MM.1S (cell line): ENCODE results near the gene CTSD.

Source experiments
- DNase-seq: peaks from one replicate; pipeline ENCODE4 v3.0.0-alpha.2; 2015
- H2AFZ ChIP-seq: fragments of 300-600 bp; sonication (generic); 2 replicates; pipeline ENCODE4 v1.6.0; 2016; ENCODE audit warnings: antibody characterized with exemption, low read length
- H3F3A ChIP-seq: fragments of 300-600 bp; sonication (generic); 2 replicates; pipeline ENCODE4 v1.6.1; 2016; ENCODE audit warnings: mild to moderate bottlenecking, antibody characterized with exemption, low read length, moderate library complexity, mixed read lengths; ENCODE audit not compliant: insufficient read depth
- H3K27ac ChIP-seq: fragments of 300-600 bp; sonication (generic); 2 replicates; pipeline ENCODE4 v1.5.1; 2016; ENCODE audit warnings: mild to moderate bottlenecking, low read length
- H3K27me3 ChIP-seq: fragments of 300-600 bp; sonication (generic); replicated peaks from 2 replicates; pipeline ENCODE4 v1.6.0; 2016; ENCODE audit warnings: low read length; ENCODE audit not compliant: insufficient read depth
- H3K36me3 ChIP-seq: fragments of 300-600 bp; sonication (generic); replicated peaks from 2 replicates; pipeline ENCODE4 v1.6.1; 2016; ENCODE audit warnings: mild to moderate bottlenecking, low read length, mixed read lengths; ENCODE audit not compliant: insufficient read depth
- H3K4me1 ChIP-seq: fragments of 300-600 bp; sonication (generic); 2 replicates; pipeline ENCODE4 v1.6.1; 2016; ENCODE audit warnings: low read length, mixed read lengths
- H3K4me2 ChIP-seq: fragments of 300-600 bp; sonication (generic); 2 replicates; pipeline ENCODE4 v1.6.0; 2016; ENCODE audit warnings: low read depth, low read length
- H3K4me3 ChIP-seq: fragments of 300-600 bp; sonication (generic); 2 replicates; pipeline ENCODE4 v1.5.1; 2016; ENCODE audit warnings: low read length, mixed read lengths
- H3K79me2 ChIP-seq: fragments of 300-600 bp; sonication (generic); 2 replicates; pipeline ENCODE4 v1.6.1; 2016; ENCODE audit warnings: mixed run types, low read length, mixed read lengths
- H3K9ac ChIP-seq: fragments of 300-600 bp; sonication (generic); 2 replicates; pipeline ENCODE4 v1.6.1; 2016; ENCODE audit warnings: low read length, mixed read lengths
- H3K9me2 ChIP-seq: fragments of 300-600 bp; sonication (generic); replicated peaks from 2 replicates; pipeline ENCODE4 v1.6.1; 2016; ENCODE audit warnings: mild to moderate bottlenecking, low read length, mixed read lengths; ENCODE audit not compliant: insufficient read depth
- H3K9me3 ChIP-seq: fragments of 300-600 bp; sonication (generic); replicated peaks from 2 replicates; pipeline ENCODE4 v1.6.1; 2016; ENCODE audit warnings: mild to moderate bottlenecking, low read length, mixed read lengths; ENCODE audit not compliant: insufficient read depth
- H4K20me1 ChIP-seq: fragments of 300-600 bp; sonication (generic); 2 replicates; pipeline ENCODE4 v1.6.1; 2016; ENCODE audit warnings: mild to moderate bottlenecking, low read length, moderate library complexity, mixed read lengths; ENCODE audit not compliant: insufficient read depth
- CTCF ChIP-seq: fragments of 300-600 bp; sonication (generic); IDR thresholded peaks from 2 replicates; pipeline ENCODE4 v1.5.1; 2016; ENCODE audit warnings: antibody characterized with exemption, low read length, mixed read lengths
- EZH2 ChIP-seq: fragments of 300-600 bp; sonication (generic); optimal IDR thresholded peaks from 2 replicates; pipeline ENCODE3; 2017; ENCODE audit warnings: low read depth, mild to moderate bottlenecking, antibody characterized with exemption, low read length, mixed read lengths
- EZH2phosphoT487 ChIP-seq: fragments of 300-600 bp; sonication (generic); IDR thresholded peaks from 2 replicates; pipeline ENCODE4 v1.6.1; 2018; ENCODE audit warnings: antibody characterized with exemption, low read length

Gene CTSD

GRCh38 chr11:1777737-1778136 lies 14.0 kb upstream of the CTSD start:
- H3K27me3 ChIP-seq: peaks cover 74% of the 10 kb centered on the region
- no peak overlapping the region for H3K27ac ChIP-seq
- H3K9ac ChIP-seq: no peak overlapping the region
- no peak overlapping the region for H2AFZ ChIP-seq
- H3K4me1 ChIP-seq: no peaks in the 10 kb centered on the region
- no peaks in the 10 kb centered on the region for H4K20me1 ChIP-seq
- H3K9me3 ChIP-seq: no peaks in the 10 kb centered on the region
- no peak overlapping the region for H3K4me3 ChIP-seq
- H3K79me2 ChIP-seq: no peaks in the 10 kb centered on the region
- TF ChIP-seq EZH2: no peak
- TF ChIP-seq CTCF: no peak
- no peak for TF ChIP-seq EZH2phosphoT487
- H3K4me2 ChIP-seq: no peak overlapping the region
- no peaks in the 10 kb centered on the region for H3K36me3 ChIP-seq
- H3K9me2 ChIP-seq: no peaks in the 10 kb centered on the region
- no peak for DNase-seq
- H3F3A ChIP-seq: no peaks in the 10 kb centered on the region

- Histone ChIP-seq H3K9me3 (no peaks in the 10 kb centered on the region), H2AFZ (no peak overlapping the region), H3K4me2 (no peak overlapping the region), H3K4me3 (no peak overlapping the region), H3K9me2 (no peaks in the 10 kb centered on the region), H3K36me3 (no peaks in the 10 kb centered on the region), H3K27ac (no peak overlapping the region), H3K27me3 (peaks cover 74% of the 10 kb centered on the region), H4K20me1 (no peaks in the 10 kb centered on the region), H3K4me1 (no peaks in the 10 kb centered on the region), H3F3A (no peaks in the 10 kb centered on the region), H3K79me2 (no peaks in the 10 kb centered on the region), H3K9ac (no peak overlapping the region)
- DNase-seq: no peak
- TF ChIP-seq EZH2phosphoT487 (no peak), CTCF (no peak), EZH2 (no peak)
Observed at GRCh38 chr11:1776944-1777715, 13.4 kb upstream of the CTSD start.

GRCh38 chr11:1776331-1776851 lies 12.7 kb upstream of the CTSD start:
- H3K4me3 ChIP-seq: no peak overlapping the region
- no peak overlapping the region for H3K4me2 ChIP-seq
- no peak overlapping the region for H3K9ac ChIP-seq
- H3K79me2 ChIP-seq: no peaks in the 10 kb centered on the region
- no peaks in the 10 kb centered on the region for H3K9me2 ChIP-seq
- peaks cover 74% of the 10 kb centered on the region for H3K27me3 ChIP-seq
- no peaks in the 10 kb centered on the region for H3K9me3 ChIP-seq
- no peak for TF ChIP-seq EZH2phosphoT487
- no peak for TF ChIP-seq EZH2
- TF ChIP-seq CTCF: no peak
- H4K20me1 ChIP-seq: no peaks in the 10 kb centered on the region
- no peak overlapping the region for H2AFZ ChIP-seq
- no peaks in the 10 kb centered on the region for H3K4me1 ChIP-seq
- no peak for DNase-seq
- H3K36me3 ChIP-seq: no peaks in the 10 kb centered on the region
- H3K27ac ChIP-seq: no peak overlapping the region
- no peaks in the 10 kb centered on the region for H3F3A ChIP-seq
